Gastrocnemius medialis (tissue), 4 donors: ENCODE data around the gene OSM.

Experiments used
- POLR2A ChIP-seq, 2 donors: fragments of 450-650 bp; IDR thresholded peaks; one replicate each; pipeline ENCODE4 v1.6.1; 2017; ENCODE audit warnings: antibody characterized with exemption in 2 of 2, mild to moderate bottlenecking in 2 of 2, moderate library complexity in 2 of 2
- TF ChIP-seq, protein P1 (sequence below), 5 experiments: fragments of 450-650 bp in 3 of 5; fragments of 200-600 bp in 2 of 5; sonication (generic) in 2 of 5; IDR thresholded peaks in 4 of 5; conservative IDR thresholded peaks in 1 of 5; 1 replicate in 4 of 5; 2 replicates in 1 of 5; pipeline ENCODE4 v1.5.1; 2016 to 2019; ENCODE audit warnings: antibody characterized with exemption in 5 of 5, mild to moderate bottlenecking in 3 of 5, moderate library complexity in 3 of 5

DNA sequence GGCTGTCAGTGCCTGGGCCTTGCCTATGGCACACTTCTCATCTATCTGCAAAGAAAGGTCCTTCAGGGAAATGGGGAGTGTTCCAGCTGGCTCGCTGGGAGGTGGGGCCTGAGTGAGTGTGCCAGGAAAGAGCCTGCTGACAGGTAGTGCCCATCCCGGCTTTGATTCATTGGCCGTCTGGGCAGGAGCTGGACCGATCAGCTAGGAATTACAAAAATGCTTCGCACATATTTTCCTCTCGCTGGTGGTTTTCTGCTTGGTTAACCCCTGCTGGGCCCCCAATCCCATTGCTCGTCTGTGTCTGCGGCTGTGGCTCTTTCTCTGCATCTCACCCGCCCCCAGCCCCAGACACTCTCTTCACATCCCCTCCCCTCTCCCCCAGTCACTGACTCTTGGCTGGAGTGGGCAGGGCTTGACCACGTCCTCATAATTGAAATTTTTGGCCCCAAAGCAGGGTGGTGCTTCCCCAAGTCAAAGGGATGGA lies 30.9 kb downstream of the OSM start:
- TF ChIP-seq, protein P1, sequence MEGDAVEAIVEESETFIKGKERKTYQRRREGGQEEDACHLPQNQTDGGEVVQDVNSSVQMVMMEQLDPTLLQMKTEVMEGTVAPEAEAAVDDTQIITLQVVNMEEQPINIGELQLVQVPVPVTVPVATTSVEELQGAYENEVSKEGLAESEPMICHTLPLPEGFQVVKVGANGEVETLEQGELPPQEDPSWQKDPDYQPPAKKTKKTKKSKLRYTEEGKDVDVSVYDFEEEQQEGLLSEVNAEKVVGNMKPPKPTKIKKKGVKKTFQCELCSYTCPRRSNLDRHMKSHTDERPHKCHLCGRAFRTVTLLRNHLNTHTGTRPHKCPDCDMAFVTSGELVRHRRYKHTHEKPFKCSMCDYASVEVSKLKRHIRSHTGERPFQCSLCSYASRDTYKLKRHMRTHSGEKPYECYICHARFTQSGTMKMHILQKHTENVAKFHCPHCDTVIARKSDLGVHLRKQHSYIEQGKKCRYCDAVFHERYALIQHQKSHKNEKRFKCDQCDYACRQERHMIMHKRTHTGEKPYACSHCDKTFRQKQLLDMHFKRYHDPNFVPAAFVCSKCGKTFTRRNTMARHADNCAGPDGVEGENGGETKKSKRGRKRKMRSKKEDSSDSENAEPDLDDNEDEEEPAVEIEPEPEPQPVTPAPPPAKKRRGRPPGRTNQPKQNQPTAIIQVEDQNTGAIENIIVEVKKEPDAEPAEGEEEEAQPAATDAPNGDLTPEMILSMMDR (IDR thresholded peaks at IDR 0.05 in 4 of 5, conservative IDR thresholded peaks at IDR 0.05 in 1 of 5): no peak
- TF ChIP-seq POLR2A (IDR thresholded peaks at IDR 0.05): no peak
